Myocyte (in vitro differentiated cells): Measurements from ENCODE around the gene LRIG1. TPM values are rescaled to one million over a fixed set of nuclear protein-coding genes. Genes with fewer than 3 reads are reported as not detected.

Source experiments
- DNase-seq: peaks from one replicate; pipeline ENCODE4 v3.0.0-alpha.2; 2012; ENCODE audit warnings: low read depth
- total RNA-seq: library from RNA; depleted of rRNA; stranded (reverse); fragments of >200 nt; gene quantifications from 2 replicates; pipeline ENCODE4 v1.2.3, GENCODE V29; 2014

LRIG1 gene
- total RNA-seq, 1 donor from 2014 or later: 3.4 TPM

DNA sequence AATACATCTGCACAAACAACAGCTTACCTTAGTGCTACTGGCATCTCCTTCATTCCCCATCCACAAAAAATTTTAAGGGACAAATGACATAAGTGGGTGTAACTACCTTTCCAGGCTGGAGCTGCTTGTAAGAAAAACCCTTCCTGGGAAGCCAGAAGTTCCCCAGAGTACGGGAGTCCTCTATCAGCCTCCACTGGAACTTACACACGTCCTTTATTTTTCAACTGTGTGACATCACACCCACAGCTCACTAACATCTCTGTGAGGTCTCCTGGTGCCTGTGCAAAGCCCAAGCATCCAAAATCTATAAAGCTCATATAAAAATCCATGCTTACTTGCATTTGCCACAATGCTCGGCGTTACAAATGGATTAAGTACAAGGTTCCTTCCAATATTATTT is 27.6 kb downstream of the LRIG1 start:
- DNase-seq: no peak

DNA sequence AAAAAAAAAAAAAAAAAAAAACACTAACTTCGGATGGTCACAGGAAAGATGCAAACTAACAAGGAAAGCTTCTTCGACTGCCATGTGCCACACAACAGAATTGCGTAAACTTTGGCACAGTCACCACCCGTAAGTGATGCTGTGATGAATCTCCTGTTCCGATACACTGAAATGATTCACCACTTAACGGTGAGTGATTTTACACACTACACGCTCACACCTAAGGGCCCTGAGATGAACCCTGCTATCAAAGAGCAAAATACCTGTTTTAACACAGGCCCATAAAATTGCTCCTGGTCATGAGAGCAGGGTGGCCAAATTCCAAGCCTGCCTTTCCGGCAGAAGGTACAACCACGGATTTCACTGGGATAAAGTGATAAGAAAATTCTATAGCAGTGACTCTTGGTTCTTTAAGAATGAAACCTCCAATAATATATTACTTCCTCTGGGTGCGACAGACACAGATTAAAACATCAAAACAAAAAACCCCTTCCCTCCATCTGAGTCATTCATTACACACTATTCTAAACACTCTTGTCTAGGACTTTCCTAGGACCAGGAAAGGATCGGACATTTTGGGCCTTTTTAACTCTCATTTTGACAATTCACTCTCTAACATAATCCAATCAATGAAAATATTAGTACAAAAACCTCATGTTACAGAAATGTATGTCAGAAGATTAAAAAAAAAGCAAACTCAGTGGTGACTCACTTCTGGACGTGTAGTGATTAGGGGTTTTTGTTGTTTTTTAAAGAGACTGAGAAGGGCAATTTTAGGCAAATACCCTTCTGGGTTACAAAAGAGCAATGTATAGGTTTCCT is 28.3 kb downstream of the LRIG1 start:
- DNase-seq: no peak

DNA sequence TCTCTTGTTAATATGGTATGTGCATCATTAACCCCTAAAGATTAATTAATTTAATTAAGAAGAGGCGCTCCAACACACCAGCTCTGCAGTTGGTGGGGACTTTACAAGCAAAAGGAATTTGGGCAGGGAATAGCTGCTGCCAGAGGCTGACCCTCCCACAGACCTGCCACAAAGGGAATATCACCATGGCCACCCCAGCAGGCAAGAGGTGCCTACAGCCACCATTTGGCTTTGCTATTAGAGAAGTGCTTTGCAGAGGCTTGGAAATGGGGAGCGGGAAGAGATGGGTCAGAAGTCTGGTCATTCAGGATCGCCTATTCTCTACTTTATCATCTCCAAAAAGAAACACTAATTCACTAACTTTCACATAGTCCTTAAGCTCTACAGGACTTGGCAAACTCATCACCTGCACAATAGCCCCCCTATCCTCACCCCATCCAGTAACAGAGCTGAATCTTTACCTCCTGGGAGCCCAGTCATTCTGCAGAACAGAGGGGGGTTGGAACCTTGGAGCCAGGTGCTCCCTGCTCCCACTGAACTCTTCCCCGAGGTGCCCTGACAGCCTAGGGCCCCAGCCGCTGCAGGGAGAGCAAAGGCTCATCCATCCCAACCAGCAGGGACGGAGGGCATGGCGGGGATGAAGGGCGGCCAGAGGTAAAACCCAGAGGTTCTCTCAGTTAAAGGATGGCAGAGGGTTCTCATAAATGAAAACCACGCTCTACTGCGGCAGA is 29.7 kb downstream of the LRIG1 start:
- DNase-seq: no peak

DNA sequence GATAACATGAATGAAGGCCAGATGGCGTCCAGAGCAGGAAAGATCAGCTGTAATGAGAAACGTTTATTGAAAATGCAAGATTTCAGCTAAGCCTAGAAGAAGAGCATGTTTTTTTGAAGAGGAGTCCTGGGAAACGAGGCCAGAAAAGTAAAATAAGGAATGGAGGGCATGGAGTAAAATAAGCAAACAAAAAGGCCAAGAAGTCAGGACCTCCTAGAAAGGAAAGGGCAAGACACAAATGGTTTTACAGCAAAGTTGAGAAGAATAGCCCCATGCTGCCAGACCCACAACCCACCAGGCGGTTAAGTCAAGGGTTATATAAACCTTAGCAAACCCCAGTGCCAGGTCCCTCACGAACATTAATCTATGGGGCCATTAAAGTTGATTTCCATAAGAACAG is 30.5 kb downstream of the LRIG1 start:
- DNase-seq: no peak

DNA sequence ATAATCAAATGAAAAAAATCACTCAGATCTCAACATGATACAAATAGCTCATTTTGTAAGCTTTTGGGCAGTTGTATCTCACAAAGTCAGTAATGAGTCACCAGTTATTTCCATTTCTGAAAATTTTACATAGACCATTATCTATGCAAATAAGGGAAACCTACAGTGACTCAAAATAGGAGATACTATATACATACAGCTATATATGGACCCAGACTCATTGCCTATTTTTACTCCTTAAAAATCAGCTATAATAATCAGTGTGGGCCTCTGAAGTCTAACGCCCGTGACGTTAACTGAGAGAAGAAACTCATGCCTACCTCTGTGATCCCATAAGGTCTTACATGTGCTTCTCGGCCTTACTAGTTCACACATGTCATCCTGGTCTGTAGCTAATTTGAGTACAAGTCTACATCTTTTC is 31.6 kb downstream of the LRIG1 start:
- DNase-seq: no peak

DNA sequence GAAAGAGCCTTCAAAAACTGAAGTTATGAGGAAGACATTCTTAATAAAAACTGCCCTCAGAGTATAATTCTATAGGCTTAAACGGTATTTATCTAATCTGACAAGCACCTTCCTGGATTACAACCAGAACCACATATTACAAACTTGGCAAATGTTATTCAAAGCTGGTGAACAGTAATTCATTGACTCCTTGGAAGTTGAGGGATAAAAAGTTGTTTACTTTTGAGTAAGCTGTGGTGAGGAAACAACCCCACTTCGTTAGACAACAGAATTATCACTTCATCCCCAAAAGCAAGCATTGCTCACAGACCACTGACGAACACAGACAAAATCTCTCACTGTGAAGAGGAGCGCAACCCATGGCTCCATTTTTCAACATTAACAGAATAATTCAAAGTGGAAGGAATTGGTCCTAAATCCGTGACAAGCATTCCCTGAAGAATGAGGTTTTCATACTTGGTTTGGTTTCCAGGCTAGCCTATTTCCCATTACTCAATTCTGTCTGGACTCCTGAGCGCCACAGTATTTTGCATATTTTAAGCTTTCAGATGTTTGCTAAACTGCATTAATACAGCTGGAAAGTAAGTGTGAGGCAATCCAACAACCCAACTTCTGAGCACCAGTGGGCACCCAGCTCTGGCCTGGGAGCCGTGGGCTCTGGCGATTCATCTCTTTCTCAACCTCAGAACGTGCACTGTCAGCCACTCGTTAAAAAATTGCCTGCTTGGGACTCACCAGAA is 32.7 kb downstream of the LRIG1 start:
- no peak for DNase-seq

DNA sequence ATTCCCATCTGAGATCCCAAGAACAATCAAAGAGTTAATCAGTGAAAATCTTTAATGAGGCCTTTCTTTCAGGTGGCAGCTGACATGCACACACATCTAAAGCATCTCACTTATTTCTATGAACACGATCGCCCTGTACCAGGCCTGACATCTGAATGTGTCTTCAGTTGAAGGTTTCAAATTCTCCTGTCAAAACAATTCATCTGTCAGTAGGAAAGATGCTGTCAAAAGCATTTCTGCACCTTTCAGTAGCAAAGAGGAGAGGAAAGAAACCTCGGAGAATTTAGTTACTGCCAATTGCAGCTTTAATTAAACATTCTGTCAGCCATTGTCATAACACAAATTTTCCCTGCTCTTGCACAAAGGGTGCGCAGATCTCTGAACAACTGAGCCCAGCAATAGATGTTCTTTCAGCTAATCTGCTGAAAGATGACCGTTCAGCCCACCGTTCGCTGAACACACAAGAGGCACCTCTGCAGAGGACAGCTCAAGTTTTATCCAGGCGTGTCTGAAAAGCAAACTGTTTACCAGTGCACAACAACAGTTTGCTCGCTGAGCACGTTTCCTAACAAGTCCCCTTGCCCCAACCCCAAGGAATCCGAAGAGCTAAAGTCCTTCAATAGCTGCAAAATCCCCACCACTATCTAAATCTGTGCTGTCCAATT is 34.1 kb downstream of the LRIG1 start:
- DNase-seq: no peak

DNA sequence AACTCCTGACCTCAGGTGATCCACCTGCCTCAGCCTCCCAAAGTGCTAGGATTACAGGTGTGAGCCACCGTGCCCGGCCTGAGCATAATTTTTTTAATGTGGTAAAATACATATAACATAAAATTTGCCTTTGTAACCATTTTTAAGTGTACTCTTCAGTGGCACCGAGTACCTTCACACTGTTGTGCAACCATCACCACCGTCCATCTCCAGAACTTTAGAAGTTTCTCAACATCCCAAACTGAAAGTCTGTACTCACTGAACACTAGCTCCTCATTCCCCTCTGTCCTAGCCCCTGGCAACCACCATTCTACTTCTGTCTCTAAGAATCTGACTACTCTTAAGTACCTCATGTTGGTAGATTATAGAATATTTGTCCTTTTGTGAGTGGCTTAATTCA is 35.2 kb downstream of the LRIG1 start:
- DNase-seq: no peak

DNA sequence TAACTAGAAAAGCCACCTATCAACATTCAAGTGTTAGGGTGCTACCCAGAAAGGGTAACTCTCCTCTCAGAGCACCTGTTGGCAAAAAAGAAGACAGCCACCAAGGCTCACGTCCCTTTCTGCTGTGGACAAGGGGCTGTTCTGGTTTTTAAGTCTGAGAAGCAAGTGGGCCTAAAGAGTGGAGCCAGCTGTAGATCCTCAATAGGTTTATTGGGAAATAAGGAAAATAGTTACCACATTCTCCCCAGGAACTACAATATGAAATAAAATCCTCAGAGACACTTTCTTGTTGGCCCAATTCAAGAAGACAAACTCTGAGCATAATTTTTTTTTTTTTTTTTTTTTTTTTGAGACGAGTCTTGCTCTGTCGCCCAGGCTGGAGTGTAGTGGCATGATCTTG is 35.8 kb downstream of the LRIG1 start:
- no peak for DNase-seq

DNA sequence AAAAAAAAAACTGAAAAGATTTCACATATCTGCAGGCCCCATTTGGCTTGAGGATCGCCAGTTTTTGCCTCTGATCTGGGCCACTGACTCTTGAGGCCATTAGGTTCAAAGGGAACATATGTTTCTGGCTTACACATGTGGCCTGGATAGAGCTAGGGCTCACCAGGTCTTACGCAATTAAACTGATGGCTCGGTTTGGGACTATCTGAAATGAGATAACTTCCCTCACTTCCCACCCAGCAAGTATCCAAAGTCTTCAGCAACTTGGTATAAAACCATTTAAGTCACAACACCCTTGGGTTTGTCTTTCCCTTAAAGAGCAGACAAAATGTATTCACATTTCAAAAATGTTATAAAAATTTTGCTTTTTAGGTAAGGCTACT is 36.3 kb downstream of the LRIG1 start:
- no peak for DNase-seq

DNA sequence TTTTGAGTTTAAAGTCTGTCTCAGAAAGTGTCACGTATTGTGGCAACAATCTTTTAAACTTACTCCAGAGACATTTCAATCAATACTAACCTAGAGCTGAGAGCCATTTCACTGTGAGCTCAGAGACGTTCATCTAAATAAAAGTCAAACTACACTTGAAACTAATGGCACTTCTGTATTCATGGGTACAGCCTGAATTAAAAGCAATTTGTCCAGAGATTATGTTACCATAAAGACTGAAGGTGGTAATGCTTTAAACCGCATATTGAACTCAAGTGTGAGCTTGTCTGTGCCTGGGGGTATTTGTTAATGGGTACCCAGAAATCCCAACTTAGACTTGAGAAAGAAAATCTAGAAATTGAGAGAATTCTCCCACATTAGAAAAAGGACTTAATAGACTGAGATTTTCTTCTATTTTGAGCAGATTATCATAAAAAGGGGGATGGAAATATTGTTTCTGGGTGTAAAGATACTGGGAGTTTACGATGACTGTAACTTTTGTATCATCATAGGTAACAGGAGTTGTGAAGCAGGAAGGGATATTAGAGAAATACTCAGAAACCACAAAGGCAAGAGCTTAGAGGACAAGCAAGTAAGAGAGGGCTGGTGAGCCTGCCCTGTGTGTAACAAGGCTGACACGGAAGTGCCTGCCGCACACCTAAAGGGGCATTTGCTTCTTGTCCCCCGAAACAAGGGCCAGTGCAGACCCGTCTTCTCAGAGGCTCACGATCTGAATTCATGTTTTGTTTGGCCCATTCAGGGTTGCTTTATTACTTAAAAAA is 36.9 kb downstream of the LRIG1 start:
- DNase-seq: no peak

DNA sequence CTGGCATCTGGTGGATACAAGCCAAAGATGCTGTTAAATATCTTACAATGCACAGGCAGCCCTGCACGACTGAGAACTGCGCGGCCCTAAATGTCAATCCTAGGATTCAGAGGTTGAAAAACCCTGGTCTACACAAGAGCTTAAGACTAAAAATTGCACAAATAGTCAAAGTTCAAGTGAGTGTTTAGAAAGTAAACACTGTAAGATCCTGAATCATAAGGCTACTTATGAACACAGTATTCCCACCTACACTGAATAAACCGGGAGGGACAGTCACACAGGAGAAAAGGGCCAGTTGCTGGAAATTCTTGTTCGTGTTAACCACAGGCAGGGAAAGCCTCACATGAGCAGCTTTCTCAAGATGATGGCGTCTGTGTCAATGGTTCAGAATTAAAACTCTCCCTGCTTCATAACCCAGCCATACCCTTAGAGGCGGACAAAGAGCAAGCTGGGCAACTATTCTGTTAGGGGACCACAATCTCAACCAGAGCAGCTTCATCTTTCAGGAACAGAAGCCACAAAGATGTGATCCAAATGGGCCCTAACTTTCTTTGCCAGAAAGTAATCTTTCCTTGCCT is 37.7 kb downstream of the LRIG1 start:
- DNase-seq: peak; percentile 18

DNA sequence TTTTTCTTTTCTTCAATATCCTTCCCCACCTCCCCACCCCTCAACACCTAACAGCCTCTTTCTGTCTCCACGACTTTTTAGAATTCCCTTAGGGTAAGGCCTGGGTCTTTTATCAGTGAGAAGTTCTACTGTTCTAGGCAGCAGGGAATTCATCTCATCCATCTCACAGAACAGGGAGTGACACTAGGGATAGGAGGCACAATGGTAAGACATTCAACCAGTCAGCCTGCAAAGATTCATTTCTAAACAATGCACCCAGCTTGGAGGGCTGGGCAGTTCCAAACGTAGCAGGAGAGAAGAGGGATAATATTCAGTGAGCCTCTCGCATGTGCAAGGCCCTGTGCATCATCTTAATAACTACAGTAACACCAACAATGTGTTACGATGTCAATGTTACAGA is 43.6 kb downstream of the LRIG1 start:
- no peak for DNase-seq

DNA sequence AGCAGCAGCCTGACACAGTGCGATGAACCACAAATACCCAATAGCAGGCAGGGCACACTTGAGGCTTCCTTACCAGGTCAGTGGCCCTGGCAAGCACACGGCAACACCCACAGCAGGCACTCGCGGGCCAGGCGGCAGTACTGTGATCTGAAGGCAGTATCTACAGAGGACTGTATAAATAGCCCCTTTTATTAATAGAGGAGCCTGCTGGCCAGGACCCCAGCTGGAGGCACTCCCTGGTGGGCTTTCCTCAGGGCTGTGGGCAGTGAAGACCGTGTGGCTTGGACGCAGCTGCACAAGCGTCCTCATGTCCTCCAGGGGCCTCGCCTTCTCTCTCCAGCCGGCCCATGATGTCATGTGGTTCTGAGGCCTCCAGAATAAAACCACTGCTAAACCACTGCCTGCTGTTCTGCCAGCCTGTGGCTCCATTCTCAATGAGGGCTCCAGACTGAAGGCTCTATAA is 44.1 kb downstream of the LRIG1 start:
- DNase-seq: peak; percentile 99

DNA sequence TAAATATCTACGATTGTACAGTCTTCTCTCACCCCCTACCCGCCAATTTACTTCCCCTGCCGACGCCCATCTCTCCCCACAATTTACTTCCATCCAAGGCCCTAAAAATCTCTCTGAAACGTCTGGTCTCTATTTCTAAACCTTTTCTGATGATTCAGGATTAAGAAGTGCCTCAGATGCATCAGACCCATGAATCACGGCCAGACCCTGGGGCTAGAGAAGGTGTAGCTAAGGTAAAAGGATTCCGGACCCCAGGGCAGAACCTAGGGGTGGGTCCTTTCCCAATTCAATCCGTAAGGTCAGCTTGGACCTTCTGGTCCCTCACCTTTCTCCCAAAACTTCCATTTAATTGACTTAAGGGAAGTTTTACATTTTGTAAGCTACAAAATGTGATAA is 46.4 kb downstream of the LRIG1 start:
- no peak for DNase-seq

DNA sequence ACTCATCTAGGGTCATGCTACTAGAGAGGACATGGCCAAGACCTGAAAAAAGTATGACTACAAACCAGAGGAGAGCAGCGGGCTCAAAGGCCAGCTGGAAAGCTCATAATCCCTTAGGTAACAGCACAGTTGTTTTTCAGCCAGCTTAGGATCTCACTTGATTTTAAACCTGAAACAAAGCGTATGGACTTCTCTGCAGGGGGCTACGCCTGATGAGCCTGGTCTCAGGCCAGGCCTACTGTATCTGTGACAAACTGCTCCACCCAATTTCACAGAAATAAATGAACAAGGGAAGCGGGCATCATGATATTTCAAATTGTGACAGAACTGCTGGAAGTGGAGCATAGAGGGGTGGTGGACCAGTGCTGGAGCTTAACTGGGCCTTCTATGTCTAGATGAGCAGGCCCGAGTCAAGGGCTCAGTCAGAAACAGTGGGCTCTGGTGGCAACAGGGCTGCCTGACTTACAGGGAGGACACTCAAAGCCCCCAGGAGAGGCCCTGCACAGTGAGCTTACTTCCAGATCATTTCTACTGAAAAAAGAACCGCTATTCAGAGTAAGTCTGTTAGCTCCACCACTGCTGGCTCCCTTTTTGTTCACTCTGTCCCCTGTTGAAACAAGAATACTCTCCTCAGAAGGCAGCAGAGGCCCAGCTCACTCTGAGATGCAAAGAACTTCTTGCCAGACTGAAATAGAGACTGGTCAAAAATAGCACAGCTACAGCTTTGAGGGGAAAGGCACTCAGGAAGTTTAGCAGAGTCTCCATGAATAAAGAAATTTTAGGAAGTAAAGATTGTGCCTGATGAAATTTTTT is 47.0 kb downstream of the LRIG1 start:
- DNase-seq: no peak

DNA sequence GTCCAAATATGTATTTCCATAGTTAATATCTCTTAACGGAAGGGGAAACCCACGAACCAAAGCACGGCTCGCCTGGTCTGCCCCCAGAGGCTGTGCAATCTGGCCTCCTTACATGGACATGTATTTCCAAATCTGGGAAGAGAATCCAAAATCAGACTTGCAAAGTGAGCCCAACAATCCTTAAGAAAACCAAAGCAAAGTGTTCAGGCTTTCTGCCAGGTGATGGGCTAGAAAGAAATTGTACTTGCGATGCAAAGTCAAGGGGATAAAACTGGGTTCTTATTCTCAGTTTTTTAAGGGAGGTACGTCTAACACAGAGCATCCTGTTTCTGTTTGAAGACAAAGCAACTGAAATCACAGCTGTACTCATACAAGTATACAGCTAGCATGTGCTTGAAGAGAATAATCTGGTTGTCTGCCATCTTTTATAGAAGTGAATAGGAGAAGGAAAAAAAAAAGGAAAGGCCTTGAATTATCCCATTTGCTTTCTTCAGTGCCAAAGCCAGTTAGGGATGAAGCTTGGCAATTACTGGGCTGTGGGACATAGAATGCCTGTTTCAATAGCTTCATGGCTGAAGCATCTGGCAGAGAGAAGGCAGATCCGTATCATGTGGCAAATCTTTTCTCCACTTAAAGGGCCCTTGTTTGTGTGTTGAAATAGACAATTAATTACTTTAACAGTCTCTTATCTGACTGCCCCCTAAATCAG is 48.4 kb downstream of the LRIG1 start:
- DNase-seq: no peak

DNA sequence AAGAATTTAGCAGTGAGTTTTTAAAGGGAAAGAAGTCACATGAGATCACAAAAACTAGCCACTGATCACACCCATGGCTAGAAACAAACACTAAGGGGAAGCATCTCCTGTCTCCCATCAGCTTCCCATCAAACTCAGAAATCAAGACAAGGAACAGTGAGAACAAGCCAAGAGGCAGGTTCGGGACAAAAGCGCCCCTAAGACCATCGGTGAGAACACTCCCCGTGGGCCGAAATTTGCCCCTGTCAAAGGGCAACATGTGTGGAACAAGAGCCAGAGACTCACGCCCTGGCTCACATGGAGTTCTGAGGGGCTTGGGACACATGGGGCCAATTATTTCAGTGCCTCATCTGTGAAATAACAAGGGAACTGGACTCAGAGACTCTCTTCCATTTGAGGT is 49.1 kb downstream of the LRIG1 start:
- DNase-seq: no peak
